ENCODE data around the gene DFFA.
"Not testable (repeated sequence)": the region's sequence is repeated elsewhere in the genome, so short reads cannot be mapped to it uniquely, and the experiment has no call there.

DFFA gene

DNA sequence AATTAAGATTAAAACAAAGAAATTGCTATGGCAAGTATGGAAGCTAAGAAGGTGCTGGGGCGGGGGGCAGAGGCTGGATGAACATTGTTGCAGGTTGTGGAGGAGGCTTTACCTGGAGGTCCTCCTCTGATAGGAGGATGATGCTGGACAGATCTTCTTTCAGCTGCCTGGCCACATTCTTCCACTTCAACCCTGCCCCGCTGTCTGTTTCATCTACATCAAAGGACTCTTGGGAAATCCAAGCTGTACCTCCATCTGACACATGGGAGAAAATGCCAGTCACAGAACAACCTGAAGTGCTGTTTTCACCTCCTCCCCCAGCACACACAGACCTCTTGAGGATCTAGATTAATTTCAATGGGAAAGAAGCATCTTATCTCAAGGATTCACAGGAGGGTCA lies 5.3 kb downstream of the DFFA start:
- DNase-seq (ENCODE audit: low read depth, low spot score) = no peak

- DNase-seq (ENCODE audit: low read depth, low spot score) = peak; percentile 84
Observed at GRCh38 chr1:10459184-10459583, 13.1 kb downstream of the DFFA start.

DNA sequence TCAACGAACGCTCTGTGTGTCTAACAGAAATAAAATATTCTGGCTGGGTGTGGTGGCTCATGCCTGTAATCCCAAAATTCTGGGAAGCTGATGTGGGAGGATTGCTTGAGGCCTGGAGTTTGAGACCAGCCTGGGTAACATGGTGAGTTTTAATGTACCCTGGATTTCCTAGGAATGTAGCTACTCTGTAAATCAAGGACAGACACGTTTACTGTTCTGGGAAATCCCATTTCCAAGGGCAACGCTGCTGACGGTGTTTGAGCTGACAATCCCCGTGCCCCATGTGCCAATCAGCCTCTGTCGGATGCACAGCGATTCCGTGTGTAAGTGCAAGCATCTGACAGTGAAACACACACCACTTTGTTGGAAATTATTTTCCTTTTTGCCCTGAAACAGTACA lies 14.5 kb downstream of the DFFA start:
- DNase-seq (ENCODE audit: low read depth, low spot score) = no peak

GRCh38 chr1:10457462-10457861 lies 14.9 kb downstream of the DFFA start:
- not testable (repeated sequence) for DNase-seq (ENCODE audit: low read depth, low spot score)

DNA sequence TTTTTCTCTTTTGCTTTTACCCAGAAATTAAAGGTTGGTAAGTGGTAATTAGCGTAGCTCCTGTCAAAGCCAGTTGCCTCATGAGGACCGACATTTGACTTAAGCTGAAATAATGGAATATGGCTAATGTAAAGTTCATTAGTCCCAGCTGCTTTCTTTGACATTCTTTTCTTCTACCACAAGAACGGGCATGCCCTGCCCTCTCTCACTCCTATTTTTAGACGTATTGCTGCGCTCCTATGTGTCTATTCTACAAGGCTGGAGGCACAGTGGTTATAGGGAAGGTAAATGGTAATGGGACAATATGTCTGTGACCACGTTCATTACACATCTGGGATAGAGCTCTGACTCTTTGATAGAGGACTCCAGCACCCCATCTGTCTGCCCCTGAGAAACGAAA lies 15.7 kb downstream of the DFFA start:
- no peak for DNase-seq (ENCODE audit: low read depth, low spot score)

DNA sequence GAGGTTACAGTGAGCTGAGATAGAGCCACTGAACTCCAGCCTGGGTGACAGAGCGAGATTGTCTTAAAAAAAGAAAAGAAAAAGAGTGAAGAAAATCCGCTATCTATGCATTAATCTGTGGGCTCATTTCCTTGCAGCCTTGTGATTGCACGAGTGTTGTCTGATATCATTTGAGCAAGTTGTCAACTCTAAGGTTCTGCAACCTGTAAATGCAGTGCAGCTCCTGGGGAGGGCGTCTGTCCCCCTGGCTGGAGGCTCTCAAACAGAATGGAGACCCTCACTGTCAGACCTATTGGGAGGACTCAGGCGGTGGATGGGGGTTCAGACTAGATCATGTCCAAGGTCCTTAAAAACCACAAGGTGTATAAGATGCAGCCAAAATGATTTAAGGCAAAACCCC lies 16.3 kb downstream of the DFFA start:
- no peak for DNase-seq (ENCODE audit: low read depth, low spot score)

GRCh38 chr1:10451287-10451686 lies 21.0 kb downstream of the DFFA start:
- peak; percentile 34 for DNase-seq (ENCODE audit: low read depth, low spot score)

- DNase-seq (ENCODE audit: low read depth, low spot score) = peak; percentile 33
Observed at GRCh38 chr1:10450836-10451235, 21.5 kb downstream of the DFFA start.

- DNase-seq (ENCODE audit: low read depth, low spot score) = no peak
Observed at GRCh38 chr1:10450156-10450814, 22.0 kb downstream of the DFFA start.

DNA sequence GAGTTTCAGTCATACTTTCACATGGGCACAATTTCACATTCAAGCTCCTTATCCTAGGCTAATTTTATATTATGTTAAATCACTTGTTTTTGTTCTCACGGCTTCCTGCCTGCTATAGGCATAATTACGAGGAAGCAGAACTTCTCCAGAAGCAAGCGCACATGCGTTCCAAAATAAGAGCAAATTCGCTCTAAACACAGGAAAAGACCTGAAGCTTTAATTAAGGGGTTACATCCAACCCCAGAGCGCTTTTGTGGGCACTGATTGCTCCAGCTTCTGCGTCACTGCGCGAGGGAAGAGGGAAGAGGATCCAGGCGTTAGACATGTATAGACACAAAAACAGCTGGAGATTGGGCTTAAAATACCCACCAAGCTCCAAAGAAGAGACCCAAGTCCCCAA lies 22.6 kb downstream of the DFFA start, which contains the start of gene CORT:
Gene CORT, plus strand, starts transcription at position 281 of the 400 bp plus-strand sequence. CDS start 193 bp downstream, outside the sequence.
- no peak for DNase-seq (ENCODE audit: low read depth, low spot score)

- DNase-seq (ENCODE audit: low read depth, low spot score) = no peak
Observed at GRCh38 chr1:10446790-10447422, 25.4 kb downstream of the DFFA start.

- no peak for DNase-seq (ENCODE audit: low read depth, low spot score)
Observed at GRCh38 chr1:10444795-10445397, 27.4 kb downstream of the DFFA start.

DNA sequence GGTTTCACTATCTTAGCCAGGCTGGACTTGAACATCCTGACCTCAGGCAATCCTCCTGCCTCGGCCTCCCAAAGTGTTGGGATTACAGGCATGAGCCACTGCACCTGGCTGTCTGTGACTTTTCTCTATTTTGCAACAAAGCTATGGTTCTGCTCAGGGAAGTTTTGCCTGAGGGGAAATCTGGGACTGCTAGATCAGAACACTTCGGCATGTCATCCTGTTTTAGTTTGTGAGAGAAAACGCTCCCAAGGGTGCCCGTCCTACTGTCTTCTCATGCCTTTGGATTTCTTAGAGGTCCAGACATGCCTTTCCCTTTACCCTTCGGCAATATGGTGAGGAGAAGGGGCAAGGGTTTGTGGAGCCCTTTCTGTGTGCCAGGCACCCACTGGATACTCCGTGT lies 28.1 kb downstream of the DFFA start:
- no peak for DNase-seq (ENCODE audit: low read depth, low spot score)

DNA sequence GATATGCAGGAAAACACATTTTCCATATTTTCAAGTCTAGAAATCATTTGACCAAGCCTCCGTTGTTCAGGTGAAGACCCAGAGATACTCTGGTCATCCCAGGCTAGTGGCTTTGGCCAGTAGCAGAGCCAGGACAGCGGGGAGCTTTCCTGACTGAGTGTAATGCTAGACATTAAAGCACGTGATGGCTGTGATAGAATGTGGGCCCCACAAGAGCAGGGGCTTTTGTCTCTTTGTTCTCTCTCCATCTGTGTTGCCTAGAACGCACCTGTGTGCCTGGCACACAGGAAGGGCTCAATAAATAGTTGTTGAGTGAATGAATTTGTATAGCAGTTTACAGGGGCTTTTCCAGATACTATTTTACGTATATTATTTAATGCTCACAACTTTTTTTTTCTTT lies 31.5 kb downstream of the DFFA start:
- DNase-seq (ENCODE audit: low read depth, low spot score) = no peak

DNA sequence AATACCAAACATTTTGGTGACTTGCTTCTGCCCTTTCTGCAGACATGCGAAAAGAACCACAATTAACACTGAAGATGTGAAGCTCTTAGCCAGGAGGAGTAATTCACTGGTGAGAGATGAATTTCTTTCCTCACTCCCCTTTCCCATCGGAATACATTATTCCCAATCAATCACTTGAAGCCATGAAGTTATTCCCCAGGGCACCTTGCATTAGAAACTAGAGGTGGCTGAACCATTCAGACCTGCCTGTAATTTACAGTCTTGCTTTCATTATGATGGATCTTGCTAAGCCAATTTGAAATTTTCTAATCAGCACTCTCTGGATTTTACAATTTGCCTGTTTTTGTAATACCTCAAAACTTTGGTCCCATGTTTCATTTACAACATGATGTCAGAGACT lies 32.0 kb downstream of the DFFA start:
- no peak for DNase-seq (ENCODE audit: low read depth, low spot score)

GRCh38 chr1:10438677-10439163 lies 33.6 kb downstream of the DFFA start:
- DNase-seq (ENCODE audit: low read depth, low spot score) = no peak

DNA sequence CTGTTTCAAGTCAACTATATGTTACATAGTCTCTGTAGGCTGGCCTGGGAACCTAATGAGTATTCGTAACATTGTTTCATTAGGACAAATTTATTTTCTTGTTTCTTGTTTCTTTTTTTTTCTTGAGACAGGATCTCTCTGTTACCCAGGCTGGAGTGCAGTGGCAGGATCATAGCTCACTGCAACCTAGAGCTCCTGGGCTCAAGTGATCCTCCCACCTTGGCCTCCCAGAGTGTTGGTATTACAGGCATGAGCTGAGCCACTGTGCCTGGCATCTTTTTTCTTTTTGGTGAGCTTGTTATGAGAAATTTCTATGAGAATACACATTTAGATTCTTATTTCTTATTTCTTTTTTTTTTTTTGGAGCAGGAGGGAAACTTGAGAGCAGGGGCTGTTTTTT lies 35.3 kb downstream of the DFFA start:
- DNase-seq (ENCODE audit: low read depth, low spot score) = no peak

DNA sequence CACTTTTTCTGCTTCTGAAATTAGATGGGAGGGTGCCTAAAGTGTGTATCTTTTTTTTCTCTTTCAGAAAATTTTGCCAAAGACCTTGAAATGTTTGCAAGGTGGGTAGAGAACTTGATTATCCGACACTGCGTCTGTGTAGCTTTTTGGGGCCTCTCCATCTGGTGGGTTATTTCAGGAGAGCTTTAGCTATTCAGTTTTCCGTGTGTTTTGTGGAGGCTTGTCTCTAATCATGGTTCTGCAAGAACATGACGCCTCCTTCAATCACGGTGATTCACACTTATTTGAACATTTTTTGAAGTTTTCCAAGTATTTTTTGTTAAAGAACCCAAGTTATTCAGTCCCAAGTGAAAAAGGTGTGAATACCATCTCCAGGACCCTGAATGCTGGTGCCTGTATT lies 37.7 kb downstream of the DFFA start:
- DNase-seq (ENCODE audit: low read depth, low spot score) = no peak

GRCh38 chr1:10433790-10434189 lies 38.5 kb downstream of the DFFA start:
- no peak for DNase-seq (ENCODE audit: low read depth, low spot score)

- no peak for DNase-seq (ENCODE audit: low read depth, low spot score)
Observed at GRCh38 chr1:10432910-10433700, 39.2 kb downstream of the DFFA start.

DNA sequence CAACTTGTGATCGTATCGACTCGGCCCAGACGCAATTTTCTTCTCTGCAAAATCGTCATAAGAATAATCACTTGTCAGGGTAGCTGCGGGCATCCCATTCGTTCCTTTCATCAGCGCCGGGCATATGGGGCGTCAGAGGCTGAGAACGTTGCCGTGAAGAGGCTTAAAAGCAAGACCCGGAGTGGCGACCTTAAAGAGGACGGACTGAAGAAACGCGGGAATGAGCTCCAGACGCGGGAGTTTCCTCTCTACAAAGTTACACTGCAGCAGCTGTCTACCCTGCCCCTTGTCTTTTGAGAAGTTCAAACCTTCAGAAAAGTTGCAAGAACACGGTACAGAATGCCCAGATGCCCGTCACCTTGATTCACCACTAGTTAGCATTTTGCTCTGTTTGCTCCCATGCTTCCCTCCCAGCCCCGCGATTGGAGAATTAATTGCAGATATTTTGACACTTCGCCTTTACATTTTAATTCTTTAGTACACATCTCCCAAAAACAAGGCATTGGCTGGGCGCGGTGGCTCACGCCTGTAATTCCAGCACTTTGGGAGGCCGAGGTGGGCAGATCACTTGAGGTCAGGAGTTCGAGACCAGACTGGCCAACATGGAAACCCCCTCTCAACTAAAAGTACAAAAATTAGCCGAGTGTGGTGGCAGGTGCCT lies 41.1 kb downstream of the DFFA start:
- DNase-seq (ENCODE audit: low read depth, low spot score) = no peak
